Posterior vena cava (tissue), 2 donors: ENCODE data around the gene SMTNL1. TPM values are rescaled to one million over a fixed set of nuclear protein-coding genes. Genes with fewer than 3 reads are reported as not detected.

Source experiments
- DNase-seq: peaks from one replicate; pipeline ENCODE4 v3.0.0-alpha.2; 2020; ENCODE audit warnings: low spot score
- intact Hi-C, 2 donors: fragments of 100-400 bp; cut with DNase I; formaldehyde crosslinking; loops; one replicate each; pipeline versions ENCODE4 v1.14.1 to v1.14.2; 2022 to 2023
- total RNA-seq, 2 donors: library from RNA; stranded (reverse); fragmentation: NEBNext Ultra II Directional; extraction: Animal tissue kit (Norgen Biotek cat#: 25700); gene quantifications; one replicate each; pipeline ENCODE4 v1.2.1, GENCODE V29; 2021
- donor health status: DM: yes; HTN: yes; CAD: no.
- donor health status: DM: yes; HTN: yes; CAD: no.

SMTNL1 gene
- total RNA-seq, 2 donors from 2014 or later = not detected

DNA sequence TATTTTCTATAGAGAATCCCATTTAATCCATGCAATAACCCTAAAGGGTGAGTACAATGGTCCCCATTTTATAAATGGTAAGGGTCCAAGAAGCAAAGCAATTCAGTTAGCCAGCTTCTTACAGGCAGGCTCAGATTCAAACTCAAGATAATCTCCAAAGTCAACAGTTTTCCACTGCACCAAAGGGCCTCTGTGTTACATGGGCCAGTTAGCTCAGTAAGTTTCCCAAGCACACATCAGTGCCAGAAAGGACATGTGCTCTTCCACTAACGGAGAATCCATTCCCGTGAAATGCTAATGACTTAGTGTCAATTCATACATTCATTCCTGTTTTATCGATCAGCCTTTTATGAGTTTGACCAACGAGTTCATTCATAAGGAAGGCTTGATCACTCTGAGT, 32.9 kb upstream of the SMTNL1 start:
- intact Hi-C loops = no loop called here

DNA sequence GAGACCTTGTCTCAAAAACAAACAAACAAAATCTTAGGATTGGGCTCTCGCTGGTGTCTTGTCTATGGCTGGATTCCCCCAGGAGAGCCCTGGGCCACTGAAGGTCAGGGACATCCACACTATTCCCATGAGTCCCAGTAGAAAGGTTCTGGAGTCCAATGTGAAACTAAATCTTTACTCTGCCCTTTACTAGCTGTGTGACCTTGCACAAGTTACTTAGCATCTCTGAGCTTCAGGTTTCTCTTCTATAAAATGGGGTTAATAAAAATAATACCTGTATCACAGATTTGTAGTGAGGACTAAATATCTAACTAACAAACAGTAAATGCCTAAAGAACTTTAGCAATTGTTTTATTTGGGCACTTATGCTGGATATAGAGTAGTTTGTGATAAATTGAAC, 30.9 kb upstream of the SMTNL1 start:
- intact Hi-C loops = no loop called here
- DNase-seq = no peak

More for the DNA sequence above, 32.9 kb upstream of the SMTNL1 start:
- DNase-seq = no peak

DNA sequence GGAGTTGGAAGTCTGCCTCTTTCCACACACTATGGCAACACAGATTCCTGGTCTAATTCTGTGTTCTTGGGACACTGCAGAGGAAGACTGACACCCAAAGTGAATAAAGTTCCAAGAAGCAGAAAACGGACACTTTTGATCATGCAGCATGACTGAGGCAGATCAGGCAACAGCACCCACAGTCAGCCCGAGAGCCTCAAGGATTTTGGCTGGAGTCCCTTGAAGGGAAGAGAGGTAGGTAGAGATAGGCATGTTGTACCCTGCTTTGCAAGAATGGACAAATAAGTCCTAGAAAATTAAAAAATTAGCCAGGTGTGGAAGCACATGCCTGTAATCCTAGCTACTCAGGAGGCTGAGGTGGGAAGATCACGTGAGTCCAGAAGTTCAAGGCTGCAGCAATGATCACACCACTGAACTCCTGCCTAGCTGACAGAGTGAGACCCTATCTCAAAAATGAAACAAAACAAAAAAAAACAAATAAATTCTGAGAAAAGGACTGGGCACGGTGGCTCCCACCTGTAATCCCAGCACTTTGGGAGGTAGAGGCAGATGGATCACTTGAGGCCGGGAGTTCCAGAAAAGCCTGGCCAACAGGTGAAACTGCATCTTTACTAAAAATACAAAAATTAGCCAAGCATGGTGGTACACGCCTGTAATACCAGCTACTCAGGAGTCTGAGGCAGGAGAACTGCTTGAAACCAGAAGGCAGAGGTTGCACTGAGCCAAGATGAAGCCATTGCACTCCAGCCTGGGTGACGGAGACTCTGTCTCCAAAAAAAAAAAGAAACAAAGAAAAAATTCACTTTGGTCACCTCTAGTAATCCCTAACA, 28.8 kb upstream of the SMTNL1 start:
- DNase-seq = no peak
- intact Hi-C loops = no loop called here

DNA sequence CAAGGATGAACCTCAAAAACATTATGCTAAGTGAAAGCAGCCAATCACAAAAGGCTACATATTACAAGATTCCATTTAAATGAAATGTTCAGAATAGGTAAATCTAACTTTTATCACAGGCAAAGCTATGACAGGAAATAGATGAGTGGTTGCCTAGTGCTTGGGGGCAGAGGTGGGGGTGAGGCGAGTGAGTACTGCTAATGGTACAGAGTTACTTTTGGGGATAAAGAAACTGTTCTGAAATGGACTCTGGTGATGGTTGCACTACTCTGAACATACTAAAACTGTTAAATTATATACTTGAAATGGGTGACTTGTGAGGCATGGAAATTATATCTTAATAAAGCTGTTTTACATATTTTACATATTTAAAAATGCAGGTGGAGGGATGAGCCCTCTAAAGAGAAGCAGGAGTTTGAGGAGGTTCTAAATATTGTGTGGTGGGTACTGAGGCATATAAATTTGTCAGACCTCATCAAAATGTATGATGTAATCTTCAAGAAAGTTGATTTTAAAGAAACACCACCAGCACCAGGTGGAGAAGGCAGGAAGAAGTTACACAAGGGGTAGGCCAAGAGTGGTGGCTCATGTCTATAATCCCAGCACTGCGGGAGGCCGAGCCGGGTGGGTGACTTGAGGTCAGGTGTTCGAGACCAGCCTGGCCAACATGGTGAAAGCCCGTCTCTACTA, 25.5 kb upstream of the SMTNL1 start:
- DNase-seq = no peak
- intact Hi-C loops = no loop called here

DNA sequence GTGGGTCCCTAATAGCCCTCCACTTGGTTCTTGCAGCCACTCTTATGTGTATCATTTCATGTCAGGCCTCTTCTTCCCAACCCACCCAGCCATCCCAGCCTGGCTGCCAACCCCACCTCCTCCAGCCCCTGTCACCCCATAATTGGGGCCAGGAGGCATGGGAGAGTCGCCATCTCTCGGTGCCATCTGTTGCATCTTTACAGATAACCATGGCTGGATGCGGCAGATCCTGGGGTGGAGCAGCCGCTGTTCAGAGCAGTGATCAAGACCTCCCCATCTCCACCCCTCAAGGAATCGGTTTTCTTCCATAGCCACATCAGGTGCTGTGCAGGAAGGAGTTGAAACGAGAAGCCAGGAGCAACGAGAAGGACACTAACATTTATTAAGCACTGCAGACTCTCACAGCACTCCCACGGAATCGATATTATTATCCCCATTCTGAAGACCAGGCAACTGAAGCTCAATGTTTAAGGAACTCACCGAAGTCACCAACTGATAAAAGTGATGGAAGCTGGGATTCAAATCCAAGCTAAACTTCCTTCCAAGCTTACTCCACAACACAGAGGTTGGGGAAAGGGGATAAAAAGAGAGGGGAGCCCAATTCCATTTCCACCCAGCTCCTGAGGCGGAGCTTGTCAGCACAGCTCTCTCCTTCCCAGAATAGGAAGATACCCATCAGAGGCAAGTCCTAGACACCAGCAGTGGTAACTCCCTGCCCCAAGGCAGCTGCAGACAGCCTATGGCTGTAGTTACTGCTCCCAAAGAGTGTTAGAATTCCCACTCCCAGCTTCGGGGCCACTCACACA, 24.5 kb upstream of the SMTNL1 start:
- DNase-seq = no peak
- intact Hi-C loops = no loop called here

DNA sequence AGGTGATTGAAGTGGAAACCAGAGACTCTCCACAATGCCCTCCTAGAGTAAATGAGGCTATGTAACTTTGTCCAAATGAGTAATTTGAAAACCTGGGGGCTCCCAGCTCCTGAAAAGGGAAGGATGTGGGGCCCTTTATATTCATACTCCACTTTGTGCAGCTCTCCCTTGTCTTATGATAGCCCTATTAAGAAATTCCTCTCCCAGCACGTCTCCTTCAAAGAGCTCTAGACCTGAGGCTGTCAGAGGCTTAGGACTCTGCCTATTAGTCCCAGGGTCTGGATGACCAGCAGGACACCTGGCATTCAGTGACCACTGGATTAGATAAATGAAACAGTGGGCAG, 24.0 kb upstream of the SMTNL1 start:
- intact Hi-C loops = no loop called here
- DNase-seq = no peak

GRCh38 chr11:57513911-57514537, 23.4 kb upstream of the SMTNL1 start:
- intact Hi-C loops = no loop called here
- DNase-seq = peak; percentile 82

DNA sequence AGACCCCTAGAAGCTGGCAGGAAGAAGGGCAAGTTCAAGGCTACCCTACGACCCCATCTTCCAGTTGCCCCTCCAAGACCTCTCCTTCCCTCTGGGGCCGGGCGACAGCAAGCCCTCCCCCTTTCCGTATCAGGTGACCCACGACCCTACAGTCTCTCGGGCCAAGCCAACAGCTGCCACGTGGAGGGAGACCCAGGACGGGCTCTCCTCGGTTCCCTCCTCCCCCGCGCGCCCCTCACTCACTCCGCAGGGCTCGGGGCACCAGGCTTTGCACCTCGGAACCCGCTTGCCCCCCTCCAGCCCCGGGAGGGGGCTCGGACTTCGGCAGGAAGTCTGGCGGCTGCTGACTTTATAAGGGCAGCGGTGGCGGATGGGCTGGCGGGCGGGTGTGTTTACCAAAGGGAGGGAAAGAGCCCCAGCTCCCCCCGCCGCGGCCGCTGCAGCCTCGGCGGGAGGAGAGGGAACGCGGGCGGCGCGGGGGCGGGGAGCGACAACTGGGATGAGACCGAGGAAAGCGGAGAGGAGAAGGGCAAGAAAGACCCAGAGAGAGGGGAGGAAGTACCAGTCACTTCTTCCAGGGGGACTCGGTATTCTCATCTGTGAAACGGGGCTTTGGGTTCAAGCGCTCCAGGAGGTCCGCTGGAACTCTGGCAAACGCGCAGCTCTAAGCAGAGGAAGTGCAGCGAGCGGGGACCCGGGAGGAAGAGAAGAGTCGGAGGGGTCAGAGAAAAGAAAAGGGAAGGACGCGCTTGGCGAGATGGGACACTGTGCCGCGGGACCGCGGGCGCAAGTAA, 22.7 kb upstream of the SMTNL1 start:
- intact Hi-C loops = no loop called here

DNA sequence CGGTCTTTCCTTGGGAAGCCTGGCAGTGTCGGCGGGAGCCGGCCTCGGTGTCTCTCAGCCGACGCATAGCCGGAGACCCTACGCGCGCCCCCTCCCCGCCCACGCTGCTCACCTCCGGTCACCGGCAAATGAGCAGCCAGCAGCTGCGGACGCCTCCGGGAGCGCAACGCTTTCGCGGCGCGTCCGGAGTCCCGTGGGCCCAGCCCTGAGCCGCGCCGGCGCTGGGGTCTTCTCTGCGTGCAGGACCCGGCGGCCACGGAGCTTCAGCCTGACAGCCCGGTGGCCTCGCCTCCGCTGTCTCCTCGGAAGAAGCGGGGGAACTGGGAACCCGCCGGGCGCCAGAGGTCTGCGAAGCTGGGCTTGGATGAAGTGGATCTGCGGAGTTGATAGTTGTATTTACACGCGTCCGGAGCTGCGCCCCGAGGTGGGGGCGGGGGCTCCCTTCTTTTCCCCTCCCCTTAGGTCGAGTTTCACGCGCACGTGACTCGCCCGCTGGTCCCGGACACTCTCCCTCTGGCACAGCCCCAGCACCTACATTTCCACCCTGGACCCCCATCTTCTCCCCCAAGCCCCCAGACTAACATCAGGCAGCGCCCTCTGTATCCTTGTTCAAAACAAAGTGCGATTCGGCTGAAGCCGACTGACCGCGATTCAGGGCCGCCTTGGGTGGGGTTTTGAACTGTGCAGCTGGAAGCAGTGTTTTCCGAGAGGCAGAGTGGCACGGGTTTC, 21.9 kb upstream of the SMTNL1 start, which contains the start of gene SLC43A1:
Gene SLC43A1 (minus strand): TSS at position 371 of the 729 bp plus-strand sequence. CDS start 1,591 bp downstream, outside the sequence.
- intact Hi-C loops = no loop called here
- peak; percentile 88 for DNase-seq

More for the DNA sequence above, 22.7 kb upstream of the SMTNL1 start:
- DNase-seq = peak; percentile 88

DNA sequence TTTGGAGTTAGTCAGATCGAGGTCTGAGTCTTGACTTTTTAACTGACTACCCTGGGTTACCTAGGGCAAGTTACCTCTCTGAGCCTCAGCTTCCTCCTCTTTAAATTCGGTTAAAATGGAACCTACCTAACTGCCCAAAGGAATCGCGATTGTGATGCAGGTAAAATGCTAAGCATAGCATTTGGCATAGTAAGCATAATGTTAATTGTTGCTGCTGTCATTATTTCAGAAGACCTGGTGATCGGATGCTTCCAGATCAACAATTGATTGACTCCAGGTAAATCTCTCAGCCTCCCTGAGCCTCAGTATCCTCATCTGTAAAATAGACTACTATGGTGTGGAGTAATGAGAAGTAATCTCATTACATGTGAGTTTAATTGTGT, 21.3 kb upstream of the SMTNL1 start:
- intact Hi-C loops = no loop called here
- no peak for DNase-seq

- no peak for DNase-seq
- intact Hi-C loops = loop anchor here in 1 of 2 donors (10.0 kb wide), 1 partner anchor 56 kb away; the partner anchor contains the start of gene RTN4RL2
Observed at GRCh38 chr11:57521116-57521515, 16.3 kb upstream of the SMTNL1 start.

DNA sequence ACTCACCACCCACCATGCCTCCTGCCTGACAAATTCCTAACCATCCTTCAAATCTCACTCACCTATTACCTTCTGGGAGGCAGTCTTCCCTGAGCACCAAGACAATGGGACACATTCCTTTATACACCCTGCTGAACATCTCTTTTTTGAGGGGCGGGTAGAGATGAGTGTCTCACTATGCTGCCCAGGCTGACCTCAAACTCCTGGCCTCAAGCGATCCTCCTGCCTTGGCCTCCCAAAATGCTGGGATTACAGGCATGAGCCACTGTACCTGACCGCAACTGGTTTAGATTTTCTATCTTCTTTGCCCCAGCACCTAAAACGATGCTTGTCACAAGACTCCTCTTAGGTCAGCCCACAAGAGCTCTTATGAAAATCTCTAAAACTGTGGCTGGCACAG, 14.0 kb upstream of the SMTNL1 start:
- DNase-seq = no peak

DNA sequence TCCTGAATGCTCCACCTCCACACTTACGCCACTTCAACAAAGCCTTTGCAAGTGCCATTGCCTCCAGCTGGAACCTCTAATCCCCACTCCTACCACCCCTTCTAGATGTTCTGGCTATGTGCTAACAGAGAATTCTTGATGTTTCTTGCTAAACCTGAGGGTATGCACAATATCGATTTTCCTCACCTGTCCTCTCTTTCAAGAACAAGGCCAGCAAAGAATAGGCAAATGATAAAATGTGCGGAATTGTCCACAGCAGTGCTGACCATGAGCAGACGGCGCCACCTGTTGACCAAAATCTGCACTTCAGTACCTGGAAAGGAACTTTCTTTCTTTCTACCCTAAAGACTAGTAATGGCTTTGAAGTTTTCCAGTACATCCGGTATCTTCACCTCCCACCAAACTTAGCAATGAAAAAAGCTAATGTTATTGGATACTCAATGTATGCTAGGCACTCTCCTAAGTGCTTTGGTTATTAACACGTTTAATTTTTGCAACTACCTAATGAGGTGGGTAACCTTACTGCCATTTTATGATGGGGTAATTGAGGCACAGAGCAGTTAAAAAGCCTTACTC, 10.3 kb upstream of the SMTNL1 start:
- DNase-seq = peak; percentile 89
- intact Hi-C loops = loop anchor here (2.0 to 10.0 kb wide), 3 partner anchors 35 to 68 kb away; partner anchors contain the start of gene RTN4RL2 (in 1 of the 2)

More for the DNA sequence above, 14.0 kb upstream of the SMTNL1 start:
- intact Hi-C loops = loop anchor here in 1 of 2 donors (10.0 kb wide), 1 partner anchor 59 kb away; the partner anchor contains the start of gene RTN4RL2

GRCh38 chr11:57529012-57529411, 8.4 kb upstream of the SMTNL1 start:
- DNase-seq = no peak
- intact Hi-C loops = loop anchor here (5.0 to 10.0 kb wide), 2 partner anchors 37 to 64 kb away; partner anchors contain the start of gene RTN4RL2 (in 1 of the 2)

GRCh38 chr11:57530215-57530595, 7.2 kb upstream of the SMTNL1 start:
- no peak for DNase-seq
- intact Hi-C loops = no loop called here

- intact Hi-C loops = no loop called here
- peak; percentile 98 for DNase-seq
Observed at GRCh38 chr11:57530596-57531507, 6.5 kb upstream of the SMTNL1 start, which contains the start of gene TIMM10. TSS of gene TIMM10 (minus strand) at chr11:57530754. CDS start at chr11:57530189, 565 bp downstream.
